ENCODE data around the gene NOP16.

Gene NOP16

DNA sequence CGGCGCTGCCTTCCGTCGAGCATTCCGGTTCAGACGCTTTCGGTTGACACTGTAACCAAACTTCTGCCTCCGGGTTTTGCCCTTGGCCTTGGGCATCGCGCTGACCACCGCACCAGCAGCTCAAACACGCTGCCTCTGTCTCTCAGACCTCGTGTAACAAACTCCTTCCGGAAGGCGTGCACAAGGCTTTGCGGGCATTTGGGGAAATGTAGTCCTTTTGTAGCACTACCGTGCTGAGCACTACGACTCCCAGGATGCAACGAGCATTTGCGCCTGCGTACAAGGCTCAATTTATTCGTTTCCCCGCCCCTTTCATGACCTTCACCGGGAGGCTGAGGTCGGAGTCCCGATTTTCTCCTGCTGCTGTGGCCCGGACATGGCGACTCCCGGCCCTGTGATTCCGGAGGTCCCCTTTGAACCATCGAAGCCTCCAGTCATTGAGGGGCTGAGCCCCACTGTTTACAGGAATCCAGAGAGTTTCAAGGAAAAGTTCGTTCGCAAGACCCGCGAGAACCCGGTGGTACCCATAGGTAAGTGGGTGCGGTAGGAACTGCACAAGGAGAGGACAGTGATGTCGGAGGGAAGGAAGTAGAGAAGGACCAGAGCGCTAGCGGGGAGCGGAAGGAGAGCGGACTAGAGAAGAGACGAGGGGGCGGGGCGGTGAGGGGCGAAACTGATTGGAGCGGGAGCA lies at the start of gene NOP16, which contains the start of gene HIGD2A (continued):
- TF ChIP-seq ZNF18 (tag by site-specific recombination; IDR thresholded peaks at IDR 0.05) (0 out of 2 replicates have a peak, but pooled peaks have one; percentile 70), ZNF16 (tag by site-specific recombination; IDR thresholded peaks at IDR 0.05; ENCODE audit: low read depth) (no peak), ZNF548 (tag by site-specific recombination; IDR thresholded peaks at IDR 0.05) (no peak), ZNF341 (tag by site-specific recombination; IDR thresholded peaks at IDR 0.05; ENCODE audit: low read depth) (no peak), ZBTB11 (tag by site-specific recombination; conservative IDR thresholded peaks at IDR 0.05; ENCODE audit: low read depth) (peak; percentile 100), ZNF391 (tag by site-specific recombination; IDR thresholded peaks at IDR 0.05; ENCODE audit: borderline replicate concordance, low read depth) (peak; percentile 98), PRDM1 (tag by site-specific recombination; IDR thresholded peaks at IDR 0.05) (no peak; the same call in 1 of the 2 replicates), ZNF132 (tag by site-specific recombination; IDR thresholded peaks at IDR 0.05; ENCODE audit: borderline replicate concordance) (no peak), MZF1 (tag by site-specific recombination; IDR thresholded peaks at IDR 0.05; ENCODE audit: borderline replicate concordance) (no peak), ZNF530 (tag by site-specific recombination; IDR thresholded peaks at IDR 0.05; ENCODE audit: low read depth) (no peak), PBX3 (CRISPR knock-in tag; IDR thresholded peaks at IDR 0.05) (no peak; the same call in 1 of the 2 replicates), ZEB2 (tag by site-specific recombination; IDR thresholded peaks at IDR 0.05) (peak; percentile 99), GLI4 (tag by site-specific recombination; IDR thresholded peaks at IDR 0.05) (peak; percentile 95; the same call in 1 of the 2 replicates), ZNF580 (tag by site-specific recombination; IDR thresholded peaks at IDR 0.05) (peak; percentile 99), ZNF324 (tag by site-specific recombination; IDR thresholded peaks at IDR 0.05) (peak; percentile 100), ZNF114 (tag by site-specific recombination; IDR thresholded peaks at IDR 0.05) (no peak), ZFP41 (tag by site-specific recombination; IDR thresholded peaks at IDR 0.05; ENCODE audit: borderline replicate concordance) (no peak), ZNF621 (tag by site-specific recombination; IDR thresholded peaks at IDR 0.05) (no peak), KLF10 (tag by site-specific recombination; IDR thresholded peaks at IDR 0.05) (peak; percentile 99), ZFP3 (tag by site-specific recombination; IDR thresholded peaks at IDR 0.05; ENCODE audit: low read depth) (no peak), ZBTB7A (tag by site-specific recombination; IDR thresholded peaks at IDR 0.05; ENCODE audit: low read depth) (peak; percentile 98), ATF2 (tag by site-specific recombination; IDR thresholded peaks at IDR 0.05; ENCODE audit: low read depth) (no peak), GLIS2 (tag by site-specific recombination; IDR thresholded peaks at IDR 0.05) (peak; percentile 81), ZNF654 (tag by site-specific recombination; IDR thresholded peaks at IDR 0.05; ENCODE audit: low read depth) (no peak; the same call in 1 of the 2 replicates)
- TF ChIP-seq, protein P1, sequence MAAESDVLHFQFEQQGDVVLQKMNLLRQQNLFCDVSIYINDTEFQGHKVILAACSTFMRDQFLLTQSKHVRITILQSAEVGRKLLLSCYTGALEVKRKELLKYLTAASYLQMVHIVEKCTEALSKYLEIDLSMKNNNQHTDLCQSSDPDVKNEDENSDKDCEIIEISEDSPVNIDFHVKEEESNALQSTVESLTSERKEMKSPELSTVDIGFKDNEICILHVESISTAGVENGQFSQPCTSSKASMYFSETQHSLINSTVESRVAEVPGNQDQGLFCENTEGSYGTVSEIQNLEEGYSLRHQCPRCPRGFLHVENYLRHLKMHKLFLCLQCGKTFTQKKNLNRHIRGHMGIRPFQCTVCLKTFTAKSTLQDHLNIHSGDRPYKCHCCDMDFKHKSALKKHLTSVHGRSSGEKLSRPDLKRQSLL (tag by site-specific recombination; IDR thresholded peaks at IDR 0.05): no peak
- TF ChIP-seq, protein P2, sequence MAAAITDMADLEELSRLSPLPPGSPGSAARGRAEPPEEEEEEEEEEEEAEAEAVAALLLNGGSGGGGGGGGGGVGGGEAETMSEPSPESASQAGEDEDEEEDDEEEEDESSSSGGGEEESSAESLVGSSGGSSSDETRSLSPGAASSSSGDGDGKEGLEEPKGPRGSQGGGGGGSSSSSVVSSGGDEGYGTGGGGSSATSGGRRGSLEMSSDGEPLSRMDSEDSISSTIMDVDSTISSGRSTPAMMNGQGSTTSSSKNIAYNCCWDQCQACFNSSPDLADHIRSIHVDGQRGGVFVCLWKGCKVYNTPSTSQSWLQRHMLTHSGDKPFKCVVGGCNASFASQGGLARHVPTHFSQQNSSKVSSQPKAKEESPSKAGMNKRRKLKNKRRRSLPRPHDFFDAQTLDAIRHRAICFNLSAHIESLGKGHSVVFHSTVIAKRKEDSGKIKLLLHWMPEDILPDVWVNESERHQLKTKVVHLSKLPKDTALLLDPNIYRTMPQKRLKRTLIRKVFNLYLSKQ (tag by site-specific recombination; IDR thresholded peaks at IDR 0.05; ENCODE audit: borderline replicate concordance): no peak
- TF ChIP-seq, protein P3, sequence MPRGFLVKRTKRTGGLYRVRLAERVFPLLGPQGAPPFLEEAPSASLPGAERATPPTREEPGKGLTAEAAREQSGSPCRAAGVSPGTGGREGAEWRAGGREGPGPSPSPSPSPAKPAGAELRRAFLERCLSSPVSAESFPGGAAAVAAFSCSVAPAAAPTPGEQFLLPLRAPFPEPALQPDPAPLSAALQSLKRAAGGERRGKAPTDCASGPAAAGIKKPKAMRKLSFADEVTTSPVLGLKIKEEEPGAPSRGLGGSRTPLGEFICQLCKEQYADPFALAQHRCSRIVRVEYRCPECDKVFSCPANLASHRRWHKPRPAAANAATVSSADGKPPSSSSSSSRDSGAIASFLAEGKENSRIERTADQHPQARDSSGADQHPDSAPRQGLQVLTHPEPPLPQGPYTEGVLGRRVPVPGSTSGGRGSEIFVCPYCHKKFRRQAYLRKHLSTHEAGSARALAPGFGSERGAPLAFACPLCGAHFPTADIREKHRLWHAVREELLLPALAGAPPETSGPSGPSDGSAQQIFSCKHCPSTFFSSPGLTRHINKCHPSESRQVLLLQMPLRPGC (tag by site-specific recombination; IDR thresholded peaks at IDR 0.05): peak; percentile 93

Data from HEK293 (cell line).